ENCODE measurements around the gene NYAP2. TPM values are rescaled to one million over a fixed set of nuclear protein-coding genes. Genes with fewer than 3 reads are reported as not detected.

NYAP2 gene
- total RNA-seq, 4 donors from 2014 or later: not detected

GRCh38 chr2:225573603-225574002 is 174.1 kb downstream of the NYAP2 start:
- Histone ChIP-seq H3K27me3 (no peaks in the 10 kb centered on the region), H3K4me1 (no peaks in the 10 kb centered on the region), H3K27ac (no peak overlapping the region), H3K9me3 (no peaks in the 10 kb centered on the region), H3K4me3 (no peak overlapping the region), H3K36me3 (no peaks in the 10 kb centered on the region)
- no peak for DNase-seq
- TF ChIP-seq POLR2A (IDR thresholded peaks at IDR 0.05) (no peak), CTCF (IDR thresholded peaks at IDR 0.05) (no peak)

DNA sequence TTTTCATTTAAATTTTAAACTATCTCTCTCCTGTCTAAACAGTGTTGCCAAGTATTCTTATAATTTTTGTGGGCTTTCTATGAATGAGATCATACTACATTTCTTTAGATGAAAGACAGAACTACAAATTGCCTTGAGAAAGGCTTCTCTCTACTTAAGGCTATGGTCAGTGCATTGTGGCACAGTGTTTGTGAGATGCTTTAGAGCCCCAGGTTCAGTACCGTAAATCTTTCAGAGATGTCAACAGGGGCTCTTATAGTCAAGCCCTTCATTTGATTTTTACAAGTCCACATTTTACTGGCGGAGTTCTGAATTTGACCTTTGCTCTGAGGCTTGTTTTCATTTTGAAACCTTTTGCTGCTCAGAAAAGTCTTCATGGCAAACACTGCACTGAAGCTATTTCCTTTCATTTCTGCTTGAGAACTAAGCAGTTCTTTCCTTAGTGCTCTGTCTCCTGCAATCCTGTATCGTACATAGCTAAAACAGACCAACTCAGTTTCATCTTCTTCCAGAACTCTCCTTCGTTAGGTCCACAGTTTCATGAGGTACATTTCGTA is 175.2 kb downstream of the NYAP2 start:
- no peaks in the 10 kb centered on the region for H3K27me3 ChIP-seq
- no peak for TF ChIP-seq POLR2A (IDR thresholded peaks at IDR 0.05)
- TF ChIP-seq CTCF (IDR thresholded peaks at IDR 0.05): no peak
- no peaks in the 10 kb centered on the region for H3K9me3 ChIP-seq
- DNase-seq: no peak
- no peak overlapping the region for H3K4me3 ChIP-seq
- H3K4me1 ChIP-seq: no peaks in the 10 kb centered on the region
- no peak overlapping the region for H3K27ac ChIP-seq
- H3K36me3 ChIP-seq: no peaks in the 10 kb centered on the region

- no peak for DNase-seq
- no peaks in the 10 kb centered on the region for H3K36me3 ChIP-seq
- H3K27ac ChIP-seq: no peak overlapping the region
- no peak for TF ChIP-seq CTCF (IDR thresholded peaks at IDR 0.05)
- no peak for TF ChIP-seq POLR2A (IDR thresholded peaks at IDR 0.05)
- H3K4me3 ChIP-seq: no peak overlapping the region
- H3K4me1 ChIP-seq: no peaks in the 10 kb centered on the region
- no peaks in the 10 kb centered on the region for H3K9me3 ChIP-seq
- H3K27me3 ChIP-seq: no peaks in the 10 kb centered on the region
These were observed 181.6 kb downstream of the NYAP2 start for GRCh38 chr2:225581135-225581534.

- no peaks in the 10 kb centered on the region for H3K4me1 ChIP-seq
- H3K27ac ChIP-seq: no peak overlapping the region
- no peaks in the 10 kb centered on the region for H3K27me3 ChIP-seq
- DNase-seq: no peak
- TF ChIP-seq CTCF (IDR thresholded peaks at IDR 0.05): no peak
- no peak for TF ChIP-seq POLR2A (IDR thresholded peaks at IDR 0.05)
- no peak overlapping the region for H3K4me3 ChIP-seq
- H3K9me3 ChIP-seq: no peaks in the 10 kb centered on the region
- H3K36me3 ChIP-seq: no peaks in the 10 kb centered on the region
These were observed 182.4 kb downstream of the NYAP2 start for GRCh38 chr2:225581906-225582305.

- Histone ChIP-seq H3K4me3 (no peak overlapping the region), H3K27me3 (no peaks in the 10 kb centered on the region), H3K27ac (no peak overlapping the region), H3K9me3 (no peaks in the 10 kb centered on the region), H3K36me3 (no peaks in the 10 kb centered on the region), H3K4me1 (no peaks in the 10 kb centered on the region)
- DNase-seq: no peak
- TF ChIP-seq POLR2A (IDR thresholded peaks at IDR 0.05) (no peak), CTCF (IDR thresholded peaks at IDR 0.05) (no peak)
These were observed 183.0 kb downstream of the NYAP2 start for GRCh38 chr2:225582355-225583116.

All from Peyer's patch (tissue), 4 donors.